Measurements from ENCODE around the gene RNF115. TPM values are rescaled to one million over a fixed set of nuclear protein-coding genes. Genes with fewer than 3 reads are reported as not detected.

The RNF115 gene
- total RNA-seq, 1 experiment from 2014 or later, result 11.0 TPM

- no peak overlapping the region for H2AK5ac ChIP-seq (ENCODE audit: insufficient read length, low read length)
- H2BK5ac ChIP-seq (ENCODE audit: insufficient read length, low read length), result no peak overlapping the region
- no peaks in the 10 kb centered on the region for H3K9me3 ChIP-seq (ENCODE audit: control insufficient read depth, low read depth, low read length)
- Mint-ChIP-seq H3K4me1 (peaks cover 3 to 14% of the 10 kb centered on the region in 2 experiments; a peak in 2 of 4 replicates), H3K27ac (no peak overlapping the region), H3K27me3 (ENCODE audit: low read depth) (no peaks in the 10 kb centered on the region), H3K9me3 (no peaks in the 10 kb centered on the region), H3K4me3 (no peak overlapping the region), H3K36me3 (ENCODE audit: insufficient read depth in 1 of 3, low read depth in 3 of 3) (peaks cover 0 to 15% (median 5%) of the 10 kb centered on the region in 3 experiments; a peak in 5 of 7 replicates)
- H4K8ac ChIP-seq (replicated peaks; ENCODE audit: insufficient read length, low read depth, low read length), result no peak overlapping the region
- no peaks in the 10 kb centered on the region for H3K79me2 ChIP-seq (ENCODE audit: insufficient read depth, low read length)
- no peak overlapping the region for H3T11ph ChIP-seq (ENCODE audit: low read length)
- no peaks in the 10 kb centered on the region for H3K79me1 ChIP-seq (ENCODE audit: insufficient read depth, low read depth, low read length, poor library complexity, severe bottlenecking)
- no peak overlapping the region for H3K4me2 ChIP-seq (ENCODE audit: insufficient read depth, insufficient read length, low read length)
- no peak overlapping the region for H2BK120ac ChIP-seq (ENCODE audit: low read depth, low read length, poor library complexity, severe bottlenecking)
- no peaks in the 10 kb centered on the region for H4K20me1 ChIP-seq (ENCODE audit: control insufficient read depth, insufficient read depth, insufficient read length)
- no peak overlapping the region for H2BK20ac ChIP-seq (ENCODE audit: low read depth, low read length, poor library complexity, severe bottlenecking)
- no peaks in the 10 kb centered on the region for H3K4me1 ChIP-seq (ENCODE audit: insufficient read depth, low read length)
- no peak overlapping the region for H3K18ac ChIP-seq (ENCODE audit: insufficient read length, low read depth, low read length)
- no peak overlapping the region for H3K27ac ChIP-seq (ENCODE audit: insufficient read length, low read depth, low read length)
- no peak for TF ChIP-seq CTCF (conservative IDR thresholded peaks at IDR 0.05)
- H4K91ac ChIP-seq (ENCODE audit: insufficient read length, low read depth, low read length), result no peak overlapping the region
- no peak overlapping the region for H3K23ac ChIP-seq (ENCODE audit: insufficient read length, low read depth, low read length)
- WGBS (ENCODE audit: extremely low coverage, insufficient read length, low lambda C conversion rate), result no CpG with 5 or more reads among the region's 1 CpG
- DNase-seq, result no peak
- H2BK12ac ChIP-seq (ENCODE audit: insufficient read length, low read depth, low read length), result no peak overlapping the region
- no peak overlapping the region for H3K56ac ChIP-seq (ENCODE audit: insufficient read length, low read depth, low read length)
- H2AFZ ChIP-seq (ENCODE audit: low read length), result no peak overlapping the region
- H3K4ac ChIP-seq (ENCODE audit: low read depth, low read length), result no peak overlapping the region
- no peak overlapping the region for H3K14ac ChIP-seq (ENCODE audit: insufficient read depth, low read length)
- no peaks in the 10 kb centered on the region for H3K27me3 ChIP-seq (ENCODE audit: insufficient read depth, low read length)
- no peaks in the 10 kb centered on the region for H3K23me2 ChIP-seq (ENCODE audit: insufficient read length, low read depth, low read length, poor library complexity, severe bottlenecking)
- H4K5ac ChIP-seq (ENCODE audit: insufficient read length, low read depth, low read length), result no peak overlapping the region
- no peak overlapping the region for H2BK15ac ChIP-seq (ENCODE audit: low read depth, low read length)
- no peak overlapping the region for H3K9ac ChIP-seq (ENCODE audit: extremely low read depth, insufficient read length, low read length)
Measured at GRCh38 chr1:145786271-145786670, 37.6 kb downstream of the RNF115 start.
